ENCODE measurements around the gene SNTG2.

DNA sequence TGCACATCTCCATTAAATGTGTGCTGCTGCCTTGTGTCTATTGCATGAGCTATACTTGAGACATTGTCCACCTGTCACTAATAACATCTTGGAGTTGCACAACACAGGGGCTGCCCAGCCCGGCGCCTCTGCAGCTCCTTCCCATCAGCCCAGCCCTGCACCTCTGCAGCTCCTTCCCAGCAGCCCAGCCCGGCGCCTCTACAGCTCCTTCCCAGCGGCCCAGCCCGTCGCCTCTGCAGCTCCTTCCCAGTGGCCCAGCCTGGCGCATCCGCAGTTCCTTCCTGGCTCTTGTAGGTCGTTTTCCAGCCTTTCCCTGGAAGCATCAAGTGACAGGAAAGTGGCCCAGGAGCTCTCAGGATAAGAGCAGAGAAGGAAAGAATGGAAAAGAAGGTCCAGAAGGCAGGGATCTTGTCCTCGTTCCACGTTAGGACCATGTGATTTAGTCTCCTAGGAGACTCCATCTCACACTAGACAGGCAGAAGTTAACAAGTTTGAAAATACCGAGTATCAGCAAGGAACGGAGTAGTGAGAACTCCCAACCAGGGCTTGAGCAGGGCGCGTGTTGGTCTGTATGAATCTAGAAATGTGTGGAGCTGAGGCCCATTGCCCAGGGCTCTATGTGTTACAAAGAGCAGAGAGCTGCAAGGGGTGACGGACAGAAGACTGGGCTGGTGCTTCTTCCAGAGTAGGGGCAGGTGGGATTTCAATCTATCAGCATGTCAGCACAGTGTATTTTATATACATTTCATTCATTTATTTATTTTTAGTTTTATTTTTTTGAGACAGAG lies 346.9 kb downstream of the SNTG2 start:
- no peak for TF ChIP-seq CTCF (IDR thresholded peaks at IDR 0.05; ENCODE audit: extremely low read depth in 1 of 2, insufficient read depth in 1 of 2, low read depth in 1 of 2, low read length in 2 of 2)
- no peak for TF ChIP-seq EZH2 (IDR thresholded peaks at IDR 0.05; ENCODE audit: borderline replicate concordance, low read depth, low read length, severe bottlenecking)
- TF ChIP-seq POLR2A (IDR thresholded peaks at IDR 0.05; ENCODE audit: low read depth, low read length): no peak
- no peak for TF ChIP-seq POLR2AphosphoS5 (IDR thresholded peaks at IDR 0.05; ENCODE audit: insufficient read depth, low read depth, low read length)
- no peak for TF ChIP-seq MAX (IDR thresholded peaks at IDR 0.05; ENCODE audit: insufficient read depth, insufficient read length)
- no peak for TF ChIP-seq GATA2 (IDR thresholded peaks at IDR 0.05; ENCODE audit: insufficient read depth, insufficient read length, low read depth, low read length)
- TF ChIP-seq JUN (IDR thresholded peaks at IDR 0.05; ENCODE audit: borderline replicate concordance, insufficient read depth, insufficient read length, low read depth): no peak
